HFFc6 (cell line): Measurements from ENCODE around the gene CACFD1. TPM values are rescaled to one million over a fixed set of nuclear protein-coding genes. Genes with fewer than 3 reads are reported as not detected.

Experiments
- DNase-seq: peaks from one replicate; pipeline ENCODE4 v3.0.0-alpha.2; 2018
- H3K27ac Mint-ChIP-seq: 2 replicates; pipeline ENCODE4 v1.8.0; 2020; ENCODE audit warnings: mild to moderate bottlenecking, mixed read lengths
- H3K27me3 Mint-ChIP-seq: 2 replicates; pipeline ENCODE4 v1.8.0; 2021; ENCODE audit warnings: mild to moderate bottlenecking, moderate library complexity, mixed read lengths; ENCODE audit not compliant: insufficient read depth
- H3K36me3 Mint-ChIP-seq: 2 replicates; pipeline ENCODE4 v1.8.0; 2021; ENCODE audit warnings: low read depth, mixed read lengths
- H3K4me1 Mint-ChIP-seq: 2 replicates; pipeline ENCODE4 v1.8.0; 2020; ENCODE audit warnings: low read depth, mixed read lengths
- H3K4me3 Mint-ChIP-seq: 2 replicates; pipeline ENCODE4 v1.8.0; 2020; ENCODE audit warnings: mild to moderate bottlenecking, moderate library complexity, mixed read lengths
- H3K9me3 Mint-ChIP-seq: 2 replicates; pipeline ENCODE4 v1.8.0; 2020; ENCODE audit warnings: mild to moderate bottlenecking, mixed read lengths
- CTCF ChIP-seq: fragments of 200-600 bp; sonication (generic); IDR thresholded peaks from 2 replicates; pipeline ENCODE4 v1.5.0; 2021; ENCODE audit warnings: antibody characterized with exemption, mild to moderate bottlenecking
- total RNA-seq, 6 experiments: library from RNA; stranded (reverse); fragmentation: NEBNext Ultra II Directional; extraction: Animal tissue kit (Norgen Biotek cat#: 25700); gene quantifications; 2 replicates in 1 of 6; 3 replicates in 5 of 6; pipeline ENCODE4 v1.2.3, GENCODE V29; 2021

Gene CACFD1
- total RNA-seq, 6 experiments from 2014 or later: 5.0 to 9.1 (median 6.7) TPM

- no peak for TF ChIP-seq CTCF
- H3K36me3 Mint-ChIP-seq: no peaks in the 10 kb centered on the region
- H3K9me3 Mint-ChIP-seq: no peaks in the 10 kb centered on the region
- H3K27ac Mint-ChIP-seq: no peak overlapping the region
- H3K4me3 Mint-ChIP-seq: no peak overlapping the region
- no peak for DNase-seq
- H3K4me1 Mint-ChIP-seq: peaks cover 10% of the 10 kb centered on the region
- H3K27me3 Mint-ChIP-seq: peaks cover 10% of the 10 kb centered on the region
These were observed 52.8 kb downstream of the CACFD1 start for GRCh38 chr9:133512253-133513213.

DNA sequence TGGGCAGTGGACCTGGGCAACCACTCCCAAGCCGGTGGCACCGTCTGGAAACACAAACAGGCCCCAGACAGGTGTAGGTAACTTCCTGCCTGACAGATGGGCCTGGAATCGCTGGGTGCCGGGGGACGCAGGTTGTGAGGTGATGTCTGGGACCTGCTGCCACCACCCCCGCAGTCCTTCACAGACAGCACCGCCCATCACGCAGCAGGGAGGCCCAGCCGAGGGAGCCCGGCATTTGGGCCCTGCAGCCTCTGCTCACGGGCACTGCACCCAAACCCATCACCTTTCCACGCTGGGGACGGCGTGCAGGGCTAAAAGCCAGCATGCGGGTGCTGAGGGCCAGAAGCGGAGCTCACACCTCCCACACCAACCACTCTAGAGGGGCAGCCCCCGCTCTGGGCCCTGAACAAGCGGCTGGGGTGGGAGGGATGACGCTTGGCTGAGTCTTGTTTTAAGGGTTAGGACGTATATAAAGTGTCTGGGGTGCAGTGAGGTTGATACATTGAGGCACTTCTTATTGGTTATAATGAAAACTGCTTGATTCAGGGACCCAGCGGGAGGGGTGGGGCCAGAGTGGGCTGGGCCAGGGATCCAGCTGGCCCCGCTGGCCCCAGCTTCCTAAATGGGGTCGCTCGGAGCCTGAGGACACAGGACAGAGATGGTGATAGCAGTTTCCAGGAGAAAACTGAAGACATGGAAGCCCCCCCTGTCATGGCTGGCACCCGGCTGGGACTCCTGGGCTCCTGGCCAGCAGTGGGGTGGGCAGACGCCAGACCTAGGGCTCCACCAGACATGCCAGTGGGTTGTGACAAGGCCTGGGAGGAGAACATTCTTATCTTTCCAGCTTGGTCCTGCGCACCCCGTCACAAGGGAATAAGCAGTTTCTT lies 53.7 kb downstream of the CACFD1 start:
- Mint-ChIP-seq H3K4me3 (no peak overlapping the region), H3K36me3 (no peaks in the 10 kb centered on the region), H3K9me3 (no peaks in the 10 kb centered on the region), H3K4me1 (peaks cover 10% of the 10 kb centered on the region), H3K27ac (no peak overlapping the region), H3K27me3 (peaks cover 17% of the 10 kb centered on the region)
- no peak for DNase-seq
- TF ChIP-seq CTCF: no peak

DNA sequence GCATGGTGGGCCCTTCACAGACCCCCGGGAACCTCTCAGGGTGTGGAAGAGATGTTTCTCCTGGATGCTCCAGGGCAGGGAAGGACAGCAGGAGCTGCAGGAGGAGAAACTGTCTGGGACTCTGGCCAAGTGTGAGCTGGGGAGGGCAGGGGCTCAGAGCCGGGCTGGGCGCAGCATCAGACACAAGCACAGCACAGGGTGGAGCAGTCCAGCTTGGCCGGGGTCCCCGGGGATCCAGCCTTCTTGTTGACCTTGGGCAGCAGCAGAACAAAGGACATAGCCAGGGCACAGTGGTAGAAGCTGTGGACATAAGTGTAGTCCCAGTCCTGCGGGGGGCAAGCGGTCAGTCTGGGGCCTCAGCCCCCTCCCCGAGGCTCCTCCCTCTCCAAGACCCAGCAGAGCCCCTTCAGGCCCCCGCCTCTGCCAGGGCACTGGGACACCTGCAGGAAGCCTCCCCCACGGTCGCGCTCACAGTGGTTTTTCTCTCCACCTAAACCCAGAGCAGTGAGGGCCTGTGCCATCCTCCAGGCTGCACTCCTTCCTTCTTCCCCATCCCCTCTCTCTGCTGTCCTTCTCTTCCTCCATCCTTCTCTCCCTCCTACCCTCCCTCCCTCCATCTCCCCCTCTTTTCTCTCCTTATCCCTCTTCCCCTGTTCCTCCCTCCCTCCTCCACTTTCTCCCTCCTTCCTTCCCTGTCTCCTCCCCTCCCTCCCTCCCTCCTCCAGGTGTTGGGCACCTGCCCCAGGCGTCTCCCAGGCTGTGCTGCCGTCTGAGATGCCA lies 54.9 kb downstream of the CACFD1 start:
- Mint-ChIP-seq H3K4me3 (no peak overlapping the region), H3K36me3 (no peaks in the 10 kb centered on the region), H3K4me1 (peaks cover 3% of the 10 kb centered on the region), H3K27ac (no peak overlapping the region), H3K27me3 (peaks cover 23% of the 10 kb centered on the region), H3K9me3 (no peaks in the 10 kb centered on the region)
- DNase-seq: no peak
- TF ChIP-seq CTCF: no peak

DNA sequence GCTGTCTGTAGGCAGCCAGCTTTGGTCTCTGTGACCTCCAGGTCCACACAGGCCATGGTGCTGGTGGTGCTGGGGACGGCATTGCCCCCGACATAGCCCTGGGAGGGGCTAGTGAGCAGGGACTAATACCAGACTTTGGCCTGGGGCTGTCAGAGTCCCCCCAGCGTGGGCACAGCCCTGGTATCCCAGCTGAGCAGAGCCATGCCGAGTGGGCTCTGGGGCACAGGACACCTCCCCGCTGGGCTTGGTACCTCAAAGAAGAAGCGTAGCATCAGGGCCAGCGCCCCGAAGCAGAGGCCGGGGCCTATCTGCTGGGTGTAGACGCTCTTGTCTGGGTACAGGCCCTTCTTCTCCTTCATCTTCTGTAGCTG lies 55.4 kb downstream of the CACFD1 start:
- no peak overlapping the region for H3K27ac Mint-ChIP-seq
- no peaks in the 10 kb centered on the region for H3K36me3 Mint-ChIP-seq
- DNase-seq: no peak
- no peaks in the 10 kb centered on the region for H3K4me1 Mint-ChIP-seq
- H3K27me3 Mint-ChIP-seq: peaks cover 22% of the 10 kb centered on the region
- no peak overlapping the region for H3K4me3 Mint-ChIP-seq
- no peak for TF ChIP-seq CTCF
- no peaks in the 10 kb centered on the region for H3K9me3 Mint-ChIP-seq

DNA sequence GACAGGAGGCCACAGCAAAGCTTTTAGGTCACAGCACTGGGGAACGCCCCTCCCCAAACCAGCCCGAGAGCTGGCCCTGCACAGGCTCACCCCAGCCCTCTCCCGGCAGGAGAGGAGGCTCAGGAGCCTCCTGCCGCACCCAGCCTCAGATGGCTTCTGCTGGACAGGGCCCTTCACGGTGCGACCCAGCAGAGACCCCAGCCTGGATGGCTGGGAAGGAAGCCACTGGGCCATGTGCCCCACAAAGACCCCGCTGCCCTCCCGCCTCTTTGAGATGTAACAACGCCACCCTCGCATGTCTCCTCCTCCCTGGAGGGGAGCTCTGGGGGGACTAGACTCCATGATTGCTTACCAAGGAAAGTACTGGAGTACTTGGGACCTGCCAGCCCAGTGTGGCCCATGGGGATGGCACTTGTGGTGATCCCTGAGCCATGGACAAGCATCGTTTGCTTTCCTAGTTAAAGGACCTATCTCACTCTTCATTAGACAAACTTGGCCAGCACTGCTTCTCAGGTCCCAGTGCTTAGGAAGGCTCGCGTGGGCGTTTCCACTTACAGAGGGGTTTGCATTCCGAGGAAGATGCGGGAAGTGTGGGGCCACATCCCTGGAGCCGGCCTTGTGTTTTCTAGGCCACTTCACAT lies 56.0 kb downstream of the CACFD1 start:
- H3K27ac Mint-ChIP-seq: no peak overlapping the region

More for the DNA sequence above, 56.0 kb downstream of the CACFD1 start:
- no peaks in the 10 kb centered on the region for H3K36me3 Mint-ChIP-seq
- no peaks in the 10 kb centered on the region for H3K4me1 Mint-ChIP-seq
- H3K27me3 Mint-ChIP-seq: peaks cover 25% of the 10 kb centered on the region
- TF ChIP-seq CTCF: no peak
- H3K4me3 Mint-ChIP-seq: no peak overlapping the region
- DNase-seq: no peak
- no peaks in the 10 kb centered on the region for H3K9me3 Mint-ChIP-seq
